ENCODE results near the gene EZR. TPM values are rescaled to one million over a fixed set of nuclear protein-coding genes. Genes with fewer than 3 reads are reported as not detected.

Gene EZR
- total and polyA plus RNA-seq, 2 of the 13 experiments (the other 11 are each of a cell fraction or from before 2014, with no cell fraction given): 34.7 to 60.3 TPM

DNA sequence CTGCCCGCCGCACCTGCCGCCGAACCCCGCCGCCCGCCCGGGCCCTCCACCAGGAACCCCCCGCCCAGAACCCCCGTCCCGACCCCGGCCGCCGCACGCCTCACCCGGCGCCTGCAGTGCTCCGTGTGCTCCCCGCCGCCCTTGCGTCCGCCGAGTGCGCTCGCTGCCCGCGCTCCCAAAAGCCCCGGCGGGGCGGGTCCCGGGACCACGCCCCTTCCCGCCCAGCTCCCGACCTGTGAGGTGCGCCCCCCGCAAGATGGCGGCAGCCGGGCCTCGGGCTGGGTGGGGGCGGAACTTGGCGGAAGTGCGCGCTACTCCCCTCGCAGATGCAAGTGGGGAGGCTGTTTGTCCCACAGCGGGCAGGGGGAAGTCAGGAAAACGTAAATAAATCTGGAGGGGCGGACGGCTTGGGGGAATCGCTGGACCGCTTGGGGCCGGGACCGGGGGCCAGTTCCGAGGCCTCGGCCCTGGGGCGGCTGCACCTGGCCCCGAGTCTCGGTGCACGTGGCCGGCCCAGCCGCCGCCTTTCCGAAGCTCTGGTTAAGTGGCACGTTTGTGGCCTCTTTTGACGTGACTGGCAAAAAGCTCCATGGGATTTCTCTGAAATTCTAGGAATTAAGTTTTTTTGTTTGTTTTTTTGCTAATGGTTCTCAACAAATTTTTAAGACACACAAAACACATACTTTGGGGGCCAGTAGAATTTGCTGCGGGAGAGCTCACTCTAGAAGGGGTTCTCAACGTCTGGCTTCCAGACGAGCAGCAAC lies at the start of gene EZR (continued):
- TF ChIP-seq ZNF431 (CRISPR knock-in tag; IDR thresholded peaks at IDR 0.05; ENCODE audit: borderline replicate concordance, low read depth) (0 out of 2 replicates have a peak, but pooled peaks have one; percentile 23), ATRX (CRISPR knock-in tag; IDR thresholded peaks at IDR 0.05; ENCODE audit: borderline replicate concordance) (no peak), ZNF501 (CRISPR knock-in tag; IDR thresholded peaks at IDR 0.05) (peak; percentile 97), ELF3 (CRISPR knock-in tag; IDR thresholded peaks at IDR 0.05) (peak; percentile 79), SKI (IDR thresholded peaks at IDR 0.05; ENCODE audit: partially characterized antibody) (no peak), GTF3A (CRISPR knock-in tag; conservative IDR thresholded peaks at IDR 0.05) (no peak), POLR2A (IDR thresholded peaks at IDR 0.05; ENCODE audit: insufficient read depth in 1 of 2, low read depth in 2 of 2, low read length in 2 of 2) (peak; percentile 64 to 83), ZNF781 (CRISPR knock-in tag; IDR thresholded peaks at IDR 0.05; ENCODE audit: borderline replicate concordance, not compliant biosample characterization) (peak; percentile 66), ZNF333 (CRISPR knock-in tag; IDR thresholded peaks at IDR 0.05; ENCODE audit: borderline replicate concordance) (0 out of 2 replicates have a peak, but pooled peaks have one; percentile 50), AGO1 (IDR thresholded peaks at IDR 0.05; ENCODE audit: low read depth, low read length, poor library complexity, severe bottlenecking) (peak; percentile 81), ZNF670 (CRISPR knock-in tag; IDR thresholded peaks at IDR 0.05; ENCODE audit: borderline replicate concordance) (peak; percentile 84; the same call in 1 of the 2 replicates), SP4 (CRISPR knock-in tag; IDR thresholded peaks at IDR 0.05) (peak; percentile 77), MEIS2 (CRISPR knock-in tag; IDR thresholded peaks at IDR 0.05) (peak; percentile 71; the same call in 1 of the 2 replicates), ZFP41 (CRISPR knock-in tag; IDR thresholded peaks at IDR 0.05; ENCODE audit: borderline replicate concordance) (0 out of 2 replicates have a peak, but pooled peaks have one; percentile 71), ZNF782 (CRISPR knock-in tag; IDR thresholded peaks at IDR 0.05; ENCODE audit: borderline replicate concordance) (peak; percentile 65; the same call in 1 of the 2 replicates)
- TF ChIP-seq, protein P1, sequence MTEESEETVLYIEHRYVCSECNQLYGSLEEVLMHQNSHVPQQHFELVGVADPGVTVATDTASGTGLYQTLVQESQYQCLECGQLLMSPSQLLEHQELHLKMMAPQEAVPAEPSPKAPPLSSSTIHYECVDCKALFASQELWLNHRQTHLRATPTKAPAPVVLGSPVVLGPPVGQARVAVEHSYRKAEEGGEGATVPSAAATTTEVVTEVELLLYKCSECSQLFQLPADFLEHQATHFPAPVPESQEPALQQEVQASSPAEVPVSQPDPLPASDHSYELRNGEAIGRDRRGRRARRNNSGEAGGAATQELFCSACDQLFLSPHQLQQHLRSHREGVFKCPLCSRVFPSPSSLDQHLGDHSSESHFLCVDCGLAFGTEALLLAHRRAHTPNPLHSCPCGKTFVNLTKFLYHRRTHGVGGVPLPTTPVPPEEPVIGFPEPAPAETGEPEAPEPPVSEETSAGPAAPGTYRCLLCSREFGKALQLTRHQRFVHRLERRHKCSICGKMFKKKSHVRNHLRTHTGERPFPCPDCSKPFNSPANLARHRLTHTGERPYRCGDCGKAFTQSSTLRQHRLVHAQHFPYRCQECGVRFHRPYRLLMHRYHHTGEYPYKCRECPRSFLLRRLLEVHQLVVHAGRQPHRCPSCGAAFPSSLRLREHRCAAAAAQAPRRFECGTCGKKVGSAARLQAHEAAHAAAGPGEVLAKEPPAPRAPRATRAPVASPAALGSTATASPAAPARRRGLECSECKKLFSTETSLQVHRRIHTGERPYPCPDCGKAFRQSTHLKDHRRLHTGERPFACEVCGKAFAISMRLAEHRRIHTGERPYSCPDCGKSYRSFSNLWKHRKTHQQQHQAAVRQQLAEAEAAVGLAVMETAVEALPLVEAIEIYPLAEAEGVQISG (CRISPR knock-in tag; IDR thresholded peaks at IDR 0.05): peak; percentile 46; the same call in 1 of the 2 replicates
- TF ChIP-seq, protein P2, sequence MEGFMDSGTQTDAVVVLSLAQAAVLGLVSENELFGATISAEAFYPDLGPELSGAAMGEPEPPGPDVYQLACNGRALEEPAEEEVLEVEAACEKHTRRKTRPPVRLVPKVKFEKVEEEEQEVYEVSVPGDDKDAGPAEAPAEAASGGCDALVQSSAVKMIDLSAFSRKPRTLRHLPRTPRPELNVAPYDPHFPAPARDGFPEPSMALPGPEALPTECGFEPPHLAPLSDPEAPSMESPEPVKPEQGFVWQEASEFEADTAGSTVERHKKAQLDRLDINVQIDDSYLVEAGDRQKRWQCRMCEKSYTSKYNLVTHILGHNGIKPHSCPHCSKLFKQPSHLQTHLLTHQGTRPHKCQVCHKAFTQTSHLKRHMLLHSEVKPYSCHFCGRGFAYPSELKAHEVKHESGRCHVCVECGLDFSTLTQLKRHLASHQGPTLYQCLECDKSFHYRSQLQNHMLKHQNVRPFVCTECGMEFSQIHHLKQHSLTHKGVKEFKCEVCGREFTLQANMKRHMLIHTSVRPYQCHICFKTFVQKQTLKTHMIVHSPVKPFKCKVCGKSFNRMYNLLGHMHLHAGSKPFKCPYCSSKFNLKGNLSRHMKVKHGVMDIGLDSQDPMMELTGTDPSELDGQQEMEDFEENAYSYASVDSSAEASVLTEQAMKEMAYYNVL (CRISPR knock-in tag; IDR thresholded peaks at IDR 0.05; ENCODE audit: borderline replicate concordance): peak; percentile 70; the same call in 1 of the 2 replicates
- TF ChIP-seq, protein P3, sequence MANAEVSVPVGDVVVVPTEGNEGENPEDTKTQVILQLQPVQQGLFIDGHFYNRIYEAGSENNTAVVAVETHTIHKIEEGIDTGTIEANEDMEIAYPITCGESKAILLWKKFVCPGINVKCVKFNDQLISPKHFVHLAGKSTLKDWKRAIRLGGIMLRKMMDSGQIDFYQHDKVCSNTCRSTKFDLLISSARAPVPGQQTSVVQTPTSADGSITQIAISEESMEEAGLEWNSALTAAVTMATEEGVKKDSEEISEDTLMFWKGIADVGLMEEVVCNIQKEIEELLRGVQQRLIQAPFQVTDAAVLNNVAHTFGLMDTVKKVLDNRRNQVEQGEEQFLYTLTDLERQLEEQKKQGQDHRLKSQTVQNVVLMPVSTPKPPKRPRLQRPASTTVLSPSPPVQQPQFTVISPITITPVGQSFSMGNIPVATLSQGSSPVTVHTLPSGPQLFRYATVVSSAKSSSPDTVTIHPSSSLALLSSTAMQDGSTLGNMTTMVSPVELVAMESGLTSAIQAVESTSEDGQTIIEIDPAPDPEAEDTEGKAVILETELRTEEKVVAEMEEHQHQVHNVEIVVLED (CRISPR knock-in tag; IDR thresholded peaks at IDR 0.05; ENCODE audit: borderline replicate concordance): peak; percentile 62; the same call in 1 of the 2 replicates
- TF ChIP-seq, protein P4, sequence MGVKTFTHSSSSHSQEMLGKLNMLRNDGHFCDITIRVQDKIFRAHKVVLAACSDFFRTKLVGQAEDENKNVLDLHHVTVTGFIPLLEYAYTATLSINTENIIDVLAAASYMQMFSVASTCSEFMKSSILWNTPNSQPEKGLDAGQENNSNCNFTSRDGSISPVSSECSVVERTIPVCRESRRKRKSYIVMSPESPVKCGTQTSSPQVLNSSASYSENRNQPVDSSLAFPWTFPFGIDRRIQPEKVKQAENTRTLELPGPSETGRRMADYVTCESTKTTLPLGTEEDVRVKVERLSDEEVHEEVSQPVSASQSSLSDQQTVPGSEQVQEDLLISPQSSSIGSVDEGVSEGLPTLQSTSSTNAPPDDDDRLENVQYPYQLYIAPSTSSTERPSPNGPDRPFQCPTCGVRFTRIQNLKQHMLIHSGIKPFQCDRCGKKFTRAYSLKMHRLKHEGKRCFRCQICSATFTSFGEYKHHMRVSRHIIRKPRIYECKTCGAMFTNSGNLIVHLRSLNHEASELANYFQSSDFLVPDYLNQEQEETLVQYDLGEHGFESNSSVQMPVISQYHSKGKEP (CRISPR knock-in tag; IDR thresholded peaks at IDR 0.05): peak; percentile 48; the same call in 1 of the 2 replicates
